Measurements from ENCODE around the gene C10orf95.

- TF ChIP-seq NBN (IDR thresholded peaks at IDR 0.05) (no peak), ZNF24 (IDR thresholded peaks at IDR 0.05) (no peak), ESRRA (IDR thresholded peaks at IDR 0.05; ENCODE audit: low read length) (no peak), JUND (IDR thresholded peaks at IDR 0.05; ENCODE audit: low read depth, low read length) (no peak), RAD21 (IDR thresholded peaks at IDR 0.05; ENCODE audit: insufficient read depth, low read depth, low read length) (no peak), EP300 (IDR thresholded peaks at IDR 0.05; ENCODE audit: borderline replicate concordance in 1 of 2, control insufficient read depth in 1 of 2, low read depth in 2 of 2, low read length in 2 of 2) (no peak)
- TF ChIP-seq, protein P1, sequence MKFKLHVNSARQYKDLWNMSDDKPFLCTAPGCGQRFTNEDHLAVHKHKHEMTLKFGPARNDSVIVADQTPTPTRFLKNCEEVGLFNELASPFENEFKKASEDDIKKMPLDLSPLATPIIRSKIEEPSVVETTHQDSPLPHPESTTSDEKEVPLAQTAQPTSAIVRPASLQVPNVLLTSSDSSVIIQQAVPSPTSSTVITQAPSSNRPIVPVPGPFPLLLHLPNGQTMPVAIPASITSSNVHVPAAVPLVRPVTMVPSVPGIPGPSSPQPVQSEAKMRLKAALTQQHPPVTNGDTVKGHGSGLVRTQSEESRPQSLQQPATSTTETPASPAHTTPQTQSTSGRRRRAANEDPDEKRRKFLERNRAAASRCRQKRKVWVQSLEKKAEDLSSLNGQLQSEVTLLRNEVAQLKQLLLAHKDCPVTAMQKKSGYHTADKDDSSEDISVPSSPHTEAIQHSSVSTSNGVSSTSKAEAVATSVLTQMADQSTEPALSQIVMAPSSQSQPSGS (IDR thresholded peaks at IDR 0.05; ENCODE audit: low read length): no peak
These were observed 40.8 kb downstream of the C10orf95 start for GRCh38 chr10:102410429-102411073.
